Epithelial cell of proximal tubule (primary cell): ENCODE measurements around the gene SYNE3. TPM values are rescaled to one million over a fixed set of nuclear protein-coding genes. Genes with fewer than 3 reads are reported as not detected.

Experiments used
- DNase-seq: peaks from one replicate; pipeline ENCODE4 v3.0.0-alpha.2; 2011; ENCODE audit warnings: low read depth
- H3K4me3 ChIP-seq: 2 replicates; pipeline ENCODE4 v1.5.1; 2011; ENCODE audit warnings: low read depth, mild to moderate bottlenecking, low read length
- total RNA-seq: library from RNA; depleted of rRNA; stranded (reverse); fragments of >200 nt; gene quantifications from 2 replicates; pipeline ENCODE4 v1.2.3, GENCODE V29; 2015
- TF ChIP-seq, protein P1 (sequence below): conservative IDR thresholded peaks from 2 replicates; pipeline ENCODE4 v1.5.1; 2012; ENCODE audit warnings: low read depth, mild to moderate bottlenecking, low read length

The SYNE3 gene
- total RNA-seq, 1 donor from 2014 or later = not detected

DNA sequence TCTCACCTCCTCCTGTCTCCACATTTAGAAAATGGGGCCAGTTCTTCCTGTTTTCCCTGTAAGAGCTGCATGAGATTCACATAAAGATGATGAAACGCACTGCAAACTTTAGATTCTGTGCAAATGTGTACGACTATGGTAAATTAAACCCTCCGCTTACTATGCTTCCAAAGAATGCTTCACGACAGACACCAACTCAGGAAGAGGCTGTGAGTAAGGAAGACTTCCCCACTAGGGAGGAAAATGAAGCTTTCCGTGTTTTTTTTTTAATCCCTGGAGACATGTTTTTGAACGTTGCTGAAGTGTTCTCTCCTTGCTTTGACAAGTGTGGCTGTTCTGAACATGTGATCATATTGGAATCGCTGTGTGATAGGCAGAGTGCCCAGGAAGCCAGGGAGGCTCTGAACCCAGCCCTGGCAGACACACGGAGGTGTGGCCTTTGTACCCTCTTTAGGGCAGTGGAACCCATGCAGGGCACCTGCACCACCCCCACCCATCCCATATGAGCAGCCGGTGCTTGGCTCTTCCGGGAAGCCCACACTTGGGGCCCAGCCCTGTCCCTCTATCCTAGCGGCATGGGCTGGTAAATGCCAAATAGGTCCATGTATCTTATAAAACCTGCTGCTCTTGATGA is 7.5 kb upstream of the SYNE3 start:
- DNase-seq = no peak
- no peak overlapping the region for H3K4me3 ChIP-seq
- TF ChIP-seq, protein P1, sequence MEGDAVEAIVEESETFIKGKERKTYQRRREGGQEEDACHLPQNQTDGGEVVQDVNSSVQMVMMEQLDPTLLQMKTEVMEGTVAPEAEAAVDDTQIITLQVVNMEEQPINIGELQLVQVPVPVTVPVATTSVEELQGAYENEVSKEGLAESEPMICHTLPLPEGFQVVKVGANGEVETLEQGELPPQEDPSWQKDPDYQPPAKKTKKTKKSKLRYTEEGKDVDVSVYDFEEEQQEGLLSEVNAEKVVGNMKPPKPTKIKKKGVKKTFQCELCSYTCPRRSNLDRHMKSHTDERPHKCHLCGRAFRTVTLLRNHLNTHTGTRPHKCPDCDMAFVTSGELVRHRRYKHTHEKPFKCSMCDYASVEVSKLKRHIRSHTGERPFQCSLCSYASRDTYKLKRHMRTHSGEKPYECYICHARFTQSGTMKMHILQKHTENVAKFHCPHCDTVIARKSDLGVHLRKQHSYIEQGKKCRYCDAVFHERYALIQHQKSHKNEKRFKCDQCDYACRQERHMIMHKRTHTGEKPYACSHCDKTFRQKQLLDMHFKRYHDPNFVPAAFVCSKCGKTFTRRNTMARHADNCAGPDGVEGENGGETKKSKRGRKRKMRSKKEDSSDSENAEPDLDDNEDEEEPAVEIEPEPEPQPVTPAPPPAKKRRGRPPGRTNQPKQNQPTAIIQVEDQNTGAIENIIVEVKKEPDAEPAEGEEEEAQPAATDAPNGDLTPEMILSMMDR = no peak

DNA sequence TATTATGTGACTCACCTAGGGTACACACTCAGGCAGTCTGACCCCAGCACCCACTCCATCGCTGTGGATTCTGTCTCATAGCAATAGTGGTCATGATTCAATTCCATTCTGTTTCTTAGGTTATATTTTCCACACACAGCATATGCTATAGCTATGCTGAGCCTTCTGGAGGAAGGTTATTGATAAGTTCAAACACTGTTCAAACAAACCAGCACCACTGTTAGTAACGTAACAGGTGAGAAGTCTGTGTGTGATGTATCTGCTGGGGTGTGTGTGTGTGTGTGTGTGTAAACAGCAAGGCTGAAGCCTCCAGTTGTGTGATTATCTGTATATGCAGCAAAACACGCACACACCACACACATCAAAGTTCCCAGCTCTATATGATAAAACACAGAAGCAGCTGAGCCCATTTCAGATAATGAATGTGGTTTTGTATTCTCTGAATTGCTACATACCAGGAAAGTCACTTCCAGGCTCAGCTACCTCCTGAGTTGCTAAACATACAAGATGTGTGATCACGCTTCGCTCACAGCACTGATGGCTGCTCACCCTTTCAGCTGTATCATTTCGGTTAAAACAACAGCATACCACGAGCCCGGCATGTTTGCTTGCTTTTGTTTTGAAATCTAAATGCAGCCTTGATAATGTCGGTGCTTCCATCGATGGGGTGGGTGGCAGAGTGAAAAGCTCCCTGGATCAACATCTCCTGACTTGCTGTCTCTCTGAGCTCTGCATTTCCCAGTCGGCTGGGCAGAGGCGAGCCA is 6.8 kb upstream of the SYNE3 start:
- DNase-seq = no peak
- TF ChIP-seq, protein P1 = no peak
- H3K4me3 ChIP-seq = no peak overlapping the region

DNA sequence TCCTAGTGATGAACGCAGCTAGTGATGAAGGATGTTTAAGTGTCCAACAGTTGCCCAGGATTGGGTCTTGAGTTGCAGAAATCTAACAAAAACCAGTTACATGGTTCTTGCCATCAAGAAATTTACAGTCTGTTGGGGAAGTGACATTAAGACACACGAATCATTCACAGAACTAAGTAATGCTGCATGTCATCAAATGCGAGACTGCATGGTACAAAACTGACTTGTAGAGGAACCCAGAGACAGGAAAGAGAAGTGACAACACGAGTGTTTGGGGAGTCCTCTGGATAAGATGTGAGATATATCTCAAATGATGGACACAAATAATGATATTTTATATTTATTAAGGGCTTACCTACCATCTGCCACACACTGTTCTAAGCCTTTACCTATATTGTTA is 6.1 kb upstream of the SYNE3 start:
- no peak for DNase-seq
- TF ChIP-seq, protein P1 = no peak
- H3K4me3 ChIP-seq = no peak overlapping the region

DNA sequence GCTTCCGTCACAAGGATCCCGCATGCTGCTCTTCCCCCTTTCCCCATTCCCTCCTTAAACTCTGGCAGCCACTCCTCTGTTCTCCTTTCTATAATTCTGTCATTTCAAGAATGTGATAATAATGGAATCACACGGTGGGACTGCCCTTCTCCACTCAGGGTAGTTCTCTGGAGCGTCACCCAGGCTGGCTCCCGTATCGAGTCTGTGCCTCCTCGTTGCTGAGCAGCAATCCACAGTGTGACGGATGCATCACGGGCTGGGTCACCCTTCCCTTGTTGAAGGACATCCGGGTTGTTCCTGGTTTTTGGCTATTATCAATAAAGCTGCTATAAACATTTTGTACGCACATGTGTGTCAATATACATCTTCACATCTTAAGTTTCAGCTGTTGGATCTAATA is 5.7 kb upstream of the SYNE3 start:
- no peak overlapping the region for H3K4me3 ChIP-seq
- TF ChIP-seq, protein P1 = no peak
- DNase-seq = no peak

DNA sequence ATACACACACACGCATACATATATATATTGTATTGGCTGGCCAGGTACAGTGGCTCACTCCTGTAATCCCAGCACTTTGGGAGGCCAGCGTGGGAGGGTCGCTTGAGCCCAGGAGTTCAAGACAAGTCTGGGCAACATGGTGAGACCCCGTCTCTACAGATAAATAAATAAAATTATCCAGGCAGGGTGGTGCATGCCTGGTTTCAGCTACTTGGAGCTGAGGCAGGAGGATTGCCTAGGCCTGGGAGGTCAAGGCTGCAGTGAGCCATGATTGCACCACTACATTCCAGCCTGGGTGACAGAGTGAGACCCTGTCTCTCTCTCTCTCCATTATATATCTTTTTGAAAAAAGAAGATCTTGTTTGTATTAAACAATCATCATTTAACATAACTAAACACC is 4.6 kb upstream of the SYNE3 start:
- no peak for DNase-seq
- TF ChIP-seq, protein P1 = no peak
- no peak overlapping the region for H3K4me3 ChIP-seq

DNA sequence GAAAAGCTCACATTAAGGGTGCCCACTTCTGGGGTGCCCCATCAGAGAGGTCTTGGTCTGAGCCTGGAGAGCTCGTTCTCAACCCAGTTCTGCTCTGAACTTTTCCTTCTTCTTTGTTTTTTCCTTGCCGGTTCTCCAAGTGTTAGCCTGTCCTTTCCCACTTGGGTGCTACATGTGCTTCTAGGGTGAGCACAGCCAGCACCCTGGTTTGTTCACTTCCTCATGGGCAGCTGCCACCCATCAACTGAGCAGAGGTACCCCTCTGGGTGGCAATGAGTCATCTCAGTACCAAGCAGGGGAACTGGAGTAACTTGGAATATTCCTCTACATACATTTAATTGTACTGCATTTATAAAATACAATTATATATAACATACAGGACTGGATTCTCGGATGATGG is 3.9 kb upstream of the SYNE3 start:
- TF ChIP-seq, protein P1 = no peak
- no peak overlapping the region for H3K4me3 ChIP-seq
- no peak for DNase-seq

DNA sequence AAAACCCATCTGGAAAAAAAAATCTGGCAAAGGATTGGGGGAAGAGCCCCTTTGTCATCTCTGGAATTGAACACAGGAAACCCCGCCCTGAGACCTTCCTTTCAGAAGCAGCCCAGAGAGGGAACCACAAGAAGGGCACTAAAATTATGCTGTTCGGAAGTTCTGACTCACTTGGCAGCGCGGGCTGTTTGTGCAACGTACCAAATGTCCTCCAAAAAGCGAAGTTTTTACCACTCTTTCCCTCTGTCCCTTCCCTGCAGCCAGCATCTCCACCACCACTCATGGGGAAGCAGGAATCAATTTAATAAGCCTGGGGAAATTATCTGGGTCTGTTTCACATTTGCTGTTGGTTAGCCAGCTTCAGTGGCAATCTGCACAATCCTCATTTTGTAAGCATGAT is 3.2 kb upstream of the SYNE3 start:
- no peak for DNase-seq
- TF ChIP-seq, protein P1 = no peak
- H3K4me3 ChIP-seq = no peak overlapping the region
